Measurements from ENCODE around the gene LCLAT1. TPM values are rescaled to one million over a fixed set of nuclear protein-coding genes. Genes with fewer than 3 reads are reported as not detected.

Gene LCLAT1
- total RNA-seq, 4 donors from 2014 or later: 11.9 to 13.5 (median 12.6) TPM

DNA sequence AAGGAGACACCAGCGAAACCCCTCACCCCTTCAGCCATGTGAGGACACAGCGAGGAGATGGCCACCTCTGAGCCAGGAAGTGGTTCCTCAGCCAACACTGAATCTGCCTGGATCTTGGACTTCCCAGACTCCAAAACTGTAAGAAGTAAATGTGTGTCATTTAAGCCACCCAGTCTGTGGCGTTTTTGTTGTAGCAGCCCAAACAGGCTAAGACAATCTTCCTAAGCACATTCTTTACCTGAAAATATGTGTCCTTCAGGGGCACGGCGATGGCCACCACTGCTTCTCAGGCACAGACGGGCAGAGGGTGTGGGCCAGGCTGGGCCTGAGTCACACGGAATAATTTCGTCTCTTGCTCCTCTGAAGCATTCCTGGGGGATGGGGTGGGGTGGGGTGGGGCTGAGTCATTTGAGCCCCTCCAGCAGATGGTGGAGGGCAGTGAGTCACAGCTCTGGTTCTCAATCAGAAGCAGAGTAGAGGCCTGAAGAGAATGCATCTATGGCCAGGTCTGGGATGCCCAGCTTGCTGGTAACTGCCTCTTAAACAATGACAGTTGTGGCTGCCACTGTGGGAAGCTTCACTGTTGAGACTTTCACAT, 217.8 kb downstream of the LCLAT1 start:
- H3K27me3 ChIP-seq: no peaks in the 10 kb centered on the region
- H3K4me1 ChIP-seq: peaks cover 0 to 2% (median 0%) of the 10 kb centered on the region in 3 donors
- peaks cover 0 to 5% (median 5%) of the 10 kb centered on the region in 3 donors for H3K9me3 ChIP-seq
- DNase-seq: no peak
- no peaks in the 10 kb centered on the region for H3K36me3 ChIP-seq
- no peak overlapping the region for H3K27ac ChIP-seq
- TF ChIP-seq, protein P1, sequence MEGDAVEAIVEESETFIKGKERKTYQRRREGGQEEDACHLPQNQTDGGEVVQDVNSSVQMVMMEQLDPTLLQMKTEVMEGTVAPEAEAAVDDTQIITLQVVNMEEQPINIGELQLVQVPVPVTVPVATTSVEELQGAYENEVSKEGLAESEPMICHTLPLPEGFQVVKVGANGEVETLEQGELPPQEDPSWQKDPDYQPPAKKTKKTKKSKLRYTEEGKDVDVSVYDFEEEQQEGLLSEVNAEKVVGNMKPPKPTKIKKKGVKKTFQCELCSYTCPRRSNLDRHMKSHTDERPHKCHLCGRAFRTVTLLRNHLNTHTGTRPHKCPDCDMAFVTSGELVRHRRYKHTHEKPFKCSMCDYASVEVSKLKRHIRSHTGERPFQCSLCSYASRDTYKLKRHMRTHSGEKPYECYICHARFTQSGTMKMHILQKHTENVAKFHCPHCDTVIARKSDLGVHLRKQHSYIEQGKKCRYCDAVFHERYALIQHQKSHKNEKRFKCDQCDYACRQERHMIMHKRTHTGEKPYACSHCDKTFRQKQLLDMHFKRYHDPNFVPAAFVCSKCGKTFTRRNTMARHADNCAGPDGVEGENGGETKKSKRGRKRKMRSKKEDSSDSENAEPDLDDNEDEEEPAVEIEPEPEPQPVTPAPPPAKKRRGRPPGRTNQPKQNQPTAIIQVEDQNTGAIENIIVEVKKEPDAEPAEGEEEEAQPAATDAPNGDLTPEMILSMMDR (IDR thresholded peaks at IDR 0.05): no peak
- no peak for TF ChIP-seq POLR2A (IDR thresholded peaks at IDR 0.05)
- intact Hi-C loops (cut with DNase I): no loop called here
- WGBS, 2 donors: 59 to 67% methylated on average over 2 to 7 of the region's 8 CpGs
- no peak overlapping the region for H3K4me3 ChIP-seq

DNA sequence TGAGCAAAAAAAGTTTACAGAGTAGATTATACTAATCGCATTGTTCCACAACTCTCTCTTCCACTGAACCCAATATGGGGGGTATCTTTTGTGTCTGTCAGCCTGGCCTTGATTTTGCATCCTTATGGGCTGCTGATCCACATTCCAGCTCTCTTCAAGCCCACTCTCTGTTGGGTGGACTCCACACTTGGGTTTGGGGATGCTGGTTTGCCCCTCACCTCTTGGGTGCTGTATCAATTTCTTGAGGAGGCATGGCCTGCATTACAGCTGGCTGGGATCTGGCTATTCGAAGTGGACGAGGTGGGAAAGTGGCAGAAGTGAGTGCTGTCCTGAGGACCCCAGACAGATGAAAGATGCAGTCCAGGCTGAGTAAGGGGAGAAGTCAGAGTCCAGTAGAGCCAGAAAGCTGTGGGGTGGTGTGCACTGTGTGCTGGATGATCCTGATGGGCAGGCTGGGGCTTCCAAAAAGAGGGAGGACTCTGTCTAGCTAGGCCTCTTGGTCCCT, 218.8 kb downstream of the LCLAT1 start:
- 88 to 89% methylated on average over 3 of the region's 3 CpGs for WGBS, 2 donors

DNA sequence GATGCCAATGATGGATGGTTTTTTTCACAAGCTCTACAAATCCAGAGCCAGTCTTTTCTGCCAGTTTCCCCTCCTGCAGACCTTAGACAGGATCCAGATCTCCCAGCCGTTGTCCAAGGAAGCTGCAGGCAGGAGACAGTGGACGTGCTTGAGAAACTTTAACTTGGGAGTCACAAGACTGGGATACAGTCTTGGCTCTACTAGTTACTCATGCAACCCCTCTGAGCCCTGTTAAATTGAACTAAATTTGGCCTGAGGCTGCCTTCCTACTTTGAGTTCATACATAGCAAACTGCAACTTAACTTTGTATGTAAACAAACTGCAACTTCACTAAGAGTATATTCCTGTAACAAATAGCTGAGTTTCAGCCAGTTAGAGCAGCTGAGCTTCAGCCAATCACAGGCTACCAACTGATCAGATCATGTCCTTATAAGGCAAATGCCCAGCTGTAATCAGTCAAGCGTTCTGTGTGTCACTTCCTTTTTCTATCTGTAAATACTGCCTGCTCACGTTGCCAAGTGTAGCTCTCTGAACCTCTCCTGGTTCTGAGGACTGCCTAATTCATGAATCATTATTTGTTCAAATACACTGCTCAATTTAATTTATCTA, 219.3 kb downstream of the LCLAT1 start:
- H3K27ac ChIP-seq: peak overlapping the region; percentile 36 to 80 (median 60)
- no peak overlapping the region for H3K4me3 ChIP-seq
- H3K36me3 ChIP-seq: no peaks in the 10 kb centered on the region
- peaks cover 0 to 13% (median 5%) of the 10 kb centered on the region in 3 donors for H3K9me3 ChIP-seq
- DNase-seq: no peak
- TF ChIP-seq POLR2A (IDR thresholded peaks at IDR 0.05): no peak
- TF ChIP-seq, protein P1 (IDR thresholded peaks at IDR 0.05): no peak
- H3K4me1 ChIP-seq: peaks cover 0 to 2% (median 0%) of the 10 kb centered on the region in 3 donors
- WGBS, 2 donors: 29 to 39% methylated on average over 4 of the region's 4 CpGs
- no peaks in the 10 kb centered on the region for H3K27me3 ChIP-seq
- intact Hi-C loops (cut with DNase I): no loop called here

More for the DNA sequence above, 218.8 kb downstream of the LCLAT1 start:
- intact Hi-C loops (cut with DNase I): no loop called here
- no peaks in the 10 kb centered on the region for H3K27me3 ChIP-seq
- peaks cover 0 to 2% (median 0%) of the 10 kb centered on the region in 3 donors for H3K4me1 ChIP-seq
- TF ChIP-seq POLR2A (IDR thresholded peaks at IDR 0.05): no peak
- TF ChIP-seq, protein P1 (IDR thresholded peaks at IDR 0.05): no peak
- no peaks in the 10 kb centered on the region for H3K36me3 ChIP-seq
- H3K4me3 ChIP-seq: no peak overlapping the region
- peaks cover 0 to 13% (median 5%) of the 10 kb centered on the region in 3 donors for H3K9me3 ChIP-seq
- no peak for DNase-seq
- peak overlapping the region in 3 of 4 donors; percentile 56 to 80 (median 64) for H3K27ac ChIP-seq

DNA sequence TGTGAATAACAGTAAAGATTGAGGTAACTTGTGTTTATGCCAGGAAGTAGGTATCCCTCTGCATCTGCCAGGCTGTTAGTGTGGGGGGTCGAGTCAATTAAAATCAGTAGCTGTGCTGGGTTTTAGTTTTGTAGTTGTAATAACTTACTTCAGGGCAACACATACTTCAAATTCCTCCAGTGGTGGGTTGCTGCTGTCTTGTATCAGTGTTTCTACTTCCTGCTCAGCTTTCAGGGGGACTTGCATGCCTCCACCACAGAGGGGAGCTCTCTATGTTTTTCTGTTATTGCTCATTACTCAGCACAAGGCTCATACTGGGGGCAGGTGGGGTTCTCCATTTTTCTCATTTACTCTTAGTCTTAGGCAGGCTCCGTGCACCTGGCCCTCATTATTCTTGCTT, 223.4 kb downstream of the LCLAT1 start:
- no peak for DNase-seq
- Histone ChIP-seq H3K36me3 (no peaks in the 10 kb centered on the region), H3K9me3 (peaks cover 0 to 13% (median 5%) of the 10 kb centered on the region in 3 donors), H3K4me1 (peaks cover 0 to 2% (median 0%) of the 10 kb centered on the region in 3 donors), H3K27ac (no peak overlapping the region), H3K27me3 (no peaks in the 10 kb centered on the region), H3K4me3 (no peak overlapping the region)
- no peak for TF ChIP-seq POLR2A (IDR thresholded peaks at IDR 0.05)
- TF ChIP-seq, protein P1 (IDR thresholded peaks at IDR 0.05): no peak
- WGBS, 2 donors: 71 to 85% methylated on average over 2 of the region's 2 CpGs
- intact Hi-C loops (cut with DNase I): no loop called here

DNA sequence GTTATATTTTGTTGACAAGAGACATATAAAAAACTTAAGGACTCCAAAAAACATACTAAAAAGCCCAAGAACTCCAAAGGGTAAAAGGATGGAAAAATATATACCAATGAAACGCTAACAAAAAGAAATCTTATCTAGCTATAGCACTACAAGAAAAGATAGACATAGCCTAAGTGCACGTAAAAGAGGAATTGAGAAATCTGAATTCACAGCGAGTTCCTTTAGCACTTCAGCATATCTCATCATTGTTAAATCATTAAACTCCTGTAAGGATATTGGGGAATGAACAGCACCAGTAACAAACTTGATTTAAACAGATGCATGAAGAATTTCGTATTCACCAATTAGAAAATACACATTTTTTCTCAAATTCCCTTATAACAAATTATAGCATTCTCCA, 226.1 kb downstream of the LCLAT1 start:
- Histone ChIP-seq H3K27ac (no peak overlapping the region), H3K9me3 (peaks cover 0 to 13% (median 5%) of the 10 kb centered on the region in 3 donors), H3K4me3 (no peak overlapping the region), H3K36me3 (no peaks in the 10 kb centered on the region), H3K4me1 (no peaks in the 10 kb centered on the region), H3K27me3 (no peaks in the 10 kb centered on the region)
- WGBS, 2 donors: 79 to 81% methylated on average over 4 of the region's 4 CpGs
- no peak for TF ChIP-seq POLR2A (IDR thresholded peaks at IDR 0.05)
- TF ChIP-seq, protein P1 (IDR thresholded peaks at IDR 0.05): no peak
- no peak for DNase-seq
- intact Hi-C loops (cut with DNase I): no loop called here

All from esophagus squamous epithelium (tissue), 5 donors.